Stimulated activated CD4-positive, alpha-beta T cell treated with anti-CD3 and anti-CD28 coated beads, Interleukin-4, amount 100 ng/mL, for 4 hours (primary cell): ENCODE measurements around the gene XKR3.
"Not testable (repeated sequence)": the region's sequence is repeated elsewhere in the genome, so short reads cannot be mapped to it uniquely, and the experiment has no call there.

Experiments used
- DNase-seq, 2 experiments: peaks; one replicate each; pipeline ENCODE4 v3.0.0-alpha.2; 2020

Gene XKR3

GRCh38 chr22:16747266-16748159, 77.7 kb downstream of the XKR3 start:
- not testable (repeated sequence) for DNase-seq

DNA sequence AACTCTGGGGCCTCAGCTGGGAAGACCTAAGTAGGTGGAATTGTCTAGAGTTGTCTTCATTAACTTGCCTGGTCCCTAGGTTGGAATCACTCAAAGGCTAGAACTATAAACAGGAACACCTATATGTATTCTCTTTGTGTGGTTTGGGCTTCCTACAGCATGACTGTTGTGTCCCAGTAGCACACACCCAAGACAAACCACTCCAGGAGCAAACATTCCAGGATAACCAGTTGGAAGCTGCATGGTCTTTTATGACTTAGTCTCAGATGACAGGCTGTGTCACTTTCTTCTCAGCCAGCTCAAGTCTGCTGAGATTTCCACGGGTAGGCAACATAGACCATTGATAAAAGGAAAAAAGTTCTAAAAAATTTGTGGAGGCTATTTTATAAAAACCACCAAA, 90.9 kb downstream of the XKR3 start:
- not testable (repeated sequence) for DNase-seq
